Measurements from ENCODE around the gene C20orf202. TPM values are rescaled to one million over a fixed set of nuclear protein-coding genes. Genes with fewer than 3 reads are reported as not detected.
A peak's percentile ranks its signal among the peaks of the same experiment; 100 is the strongest.

Gene C20orf202
- polyA plus RNA-seq, 2 of the 4 experiments (the other 2 are of a cell fraction): 0.12 TPM; not detected in 1

- CTCF ChIA-PET: interaction anchor here (0.6 to 5.3 kb wide), 28 partner anchors 10 to 371 kb away, joined by 3 to 91 read pairs (median 4); partner anchors contain the start of genes PSMF1 and SNPH
These were observed 16.8 kb upstream of the C20orf202 start for GRCh38 chr20:1186367-1186991.

GRCh38 chr20:1187605-1188171 lies 15.6 kb upstream of the C20orf202 start:
- ChIA-PET CTCF (interaction anchor here (0.5 to 5.3 kb wide), 9 partner anchors 14 to 383 kb away, joined by 3 to 91 read pairs (median 8); partner anchors contain the start of gene PSMF1), POLR2A (no interaction called here)
- FAIRE-seq (peak; percentile 7), ATAC-seq (no peak; a peak in 1 of 6 replicates), DNase-seq (ENCODE audit: low read depth in 1 of 2, low spot score in 1 of 2) (peak in 1 of 2 experiments; percentile 47)
- no peak overlapping the region for H3K27ac ChIP-seq
- peak overlapping the region; percentile 26; the same call in 2 of the 3 replicates for H3K4me2 ChIP-seq
- TF ChIP-seq ZFP36 (IDR thresholded peaks at IDR 0.05; ENCODE audit: borderline replicate concordance, partially characterized antibody) (no peak), FOSL2 (IDR thresholded peaks at IDR 0.05) (no peak), FOSL2 (CRISPR knock-in tag; IDR thresholded peaks at IDR 0.05) (no peak), KDM5A (IDR thresholded peaks at IDR 0.05) (no peak)
- no peaks in the 10 kb centered on the region for H3K9me3 ChIP-seq
- WGBS (ENCODE audit: missing lambda C conversion rate): 50% methylated on average over 4 of the region's 4 CpGs
- H3K4me1 ChIP-seq: peaks cover 16% of the 10 kb centered on the region
- no peak overlapping the region for H3K4me3 ChIP-seq

More at GRCh38 chr20:1186367-1186991, 16.8 kb upstream of the C20orf202 start:
- H3K9me3 ChIP-seq: no peaks in the 10 kb centered on the region
- H3K4me1 ChIP-seq: peaks cover 16% of the 10 kb centered on the region
- 63% methylated on average over 13 of the region's 13 CpGs for whole genome bisulfite sequencing (ENCODE audit: missing lambda C conversion rate)
- no peak for FAIRE-seq
- H3K27ac ChIP-seq: peak overlapping the region in 1 of 2 experiments; percentile 90; a peak in 1 of 6 replicates
- TF ChIP-seq ESRRA (IDR thresholded peaks at IDR 0.05; ENCODE audit: borderline replicate concordance, low read length): no peak
- no peak for TF ChIP-seq PHF8 (IDR thresholded peaks at IDR 0.05; ENCODE audit: borderline replicate concordance, low read depth)
- TF ChIP-seq POLR2A (IDR thresholded peaks at IDR 0.05; ENCODE audit: low read length): no peak
- TF ChIP-seq ZSCAN20 (CRISPR knock-in tag; IDR thresholded peaks at IDR 0.05): no peak
- TF ChIP-seq RNF2 (IDR thresholded peaks at IDR 0.05; ENCODE audit: borderline replicate concordance, low read depth): no peak
- TF ChIP-seq HOXB5 (CRISPR knock-in tag; IDR thresholded peaks at IDR 0.05): no peak
- TF ChIP-seq GATA3 (IDR thresholded peaks at IDR 0.05; ENCODE audit: borderline replicate concordance): no peak
- no peak for TF ChIP-seq KDM1A (IDR thresholded peaks at IDR 0.05; ENCODE audit: low read depth)
- no peak for TF ChIP-seq KDM5A (IDR thresholded peaks at IDR 0.05)
- no peak for TF ChIP-seq CBX8 (IDR thresholded peaks at IDR 0.05)
- no peak for TF ChIP-seq CHD4 (IDR thresholded peaks at IDR 0.05; ENCODE audit: borderline replicate concordance)
- TF ChIP-seq FOXS1 (CRISPR knock-in tag; IDR thresholded peaks at IDR 0.05): no peak
- TF ChIP-seq CEBPB (IDR thresholded peaks at IDR 0.05): no peak
- no peak for TF ChIP-seq SREBF2 (IDR thresholded peaks at IDR 0.05)
- TF ChIP-seq NPAS2 (CRISPR knock-in tag; IDR thresholded peaks at IDR 0.05; ENCODE audit: borderline replicate concordance): no peak
- no peak for TF ChIP-seq BCL3 (IDR thresholded peaks at IDR 0.05)
- no peak for TF ChIP-seq TP53 (CRISPR knock-in tag; IDR thresholded peaks at IDR 0.05)
- TF ChIP-seq HOXB13 (CRISPR knock-in tag; IDR thresholded peaks at IDR 0.05; ENCODE audit: low read depth): no peak
- no peak for TF ChIP-seq USF2 (IDR thresholded peaks at IDR 0.05)
- POLR2A ChIA-PET: no interaction called here
- H3K4me3 ChIP-seq: no peak overlapping the region
- H3K4me2 ChIP-seq: peak overlapping the region; percentile 93
- no peak; a peak in 1 of 6 replicates for ATAC-seq
- DNase-seq (ENCODE audit: low read depth in 1 of 2, low spot score in 1 of 2): no peak

GRCh38 chr20:1188347-1188746 lies 14.9 kb upstream of the C20orf202 start:
- ChIA-PET CTCF (interaction anchor here (1.5 to 2.9 kb wide), 3 partner anchors 64 to 80 kb away, joined by 3 to 8 read pairs (median 8); partner anchors contain the start of gene PSMF1), POLR2A (no interaction called here)
- ATAC-seq: no peak
- H3K4me3 ChIP-seq: no peak overlapping the region
- H3K4me1 ChIP-seq: peaks cover 16% of the 10 kb centered on the region
- H3K4me2 ChIP-seq: no peak overlapping the region
- no peaks in the 10 kb centered on the region for H3K9me3 ChIP-seq
- no peak for FAIRE-seq
- H3K27ac ChIP-seq: no peak overlapping the region
- no peak for DNase-seq (ENCODE audit: low read depth in 1 of 2, low spot score in 1 of 2)
- TF ChIP-seq EHMT2 (IDR thresholded peaks at IDR 0.05; ENCODE audit: low read depth): no peak
- no peak for TF ChIP-seq CHD4 (IDR thresholded peaks at IDR 0.05; ENCODE audit: borderline replicate concordance)
- no peak for TF ChIP-seq HOXB5 (CRISPR knock-in tag; IDR thresholded peaks at IDR 0.05)
- no peak for TF ChIP-seq NFE2L2 (conservative IDR thresholded peaks at IDR 0.05; ENCODE audit: low read length)
- TF ChIP-seq TP53 (CRISPR knock-in tag; IDR thresholded peaks at IDR 0.05): no peak
- TF ChIP-seq HOXB13 (CRISPR knock-in tag; IDR thresholded peaks at IDR 0.05; ENCODE audit: low read depth): no peak
- no peak for TF ChIP-seq TFCP2L1 (CRISPR knock-in tag; IDR thresholded peaks at IDR 0.05)
- no peak for TF ChIP-seq SMC3 (IDR thresholded peaks at IDR 0.05)
- no peak for TF ChIP-seq ATOH8 (CRISPR knock-in tag; IDR thresholded peaks at IDR 0.05; ENCODE audit: low read depth)
- TF ChIP-seq CTCF (IDR thresholded peaks at IDR 0.05): no peak
- TF ChIP-seq MAFK (IDR thresholded peaks at IDR 0.05; ENCODE audit: partially characterized antibody): no peak
- WGBS (ENCODE audit: missing lambda C conversion rate): 68% methylated on average over 1 of the region's 1 CpG

All from A549 (cell line).